Measurements from ENCODE around the gene KANSL1.

The KANSL1 gene

DNA sequence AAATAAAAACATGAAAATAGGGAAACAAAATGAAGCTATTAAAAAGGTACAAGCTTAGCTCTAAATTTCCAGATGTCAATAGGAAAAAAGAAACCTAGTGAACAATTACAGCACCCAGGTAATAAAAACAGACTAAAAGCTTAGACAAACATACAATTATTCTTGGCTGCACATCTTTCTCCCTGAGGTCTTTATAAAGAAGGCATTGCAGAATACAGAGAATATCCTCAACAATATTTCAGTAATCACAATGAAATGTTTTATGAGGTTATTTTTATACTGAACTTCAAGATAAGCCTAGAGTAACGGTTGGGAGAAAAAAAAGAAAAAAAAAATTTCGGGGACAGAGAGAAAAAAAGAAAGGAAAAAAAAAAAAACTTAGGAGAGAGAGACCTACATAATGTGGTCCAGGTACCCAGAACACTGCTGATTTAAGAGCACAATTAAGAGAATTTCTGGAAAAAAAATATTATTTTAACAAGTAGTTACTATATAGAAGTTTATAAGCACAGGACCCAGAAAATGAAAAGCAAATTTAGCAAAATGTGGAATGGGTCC lies 26.5 kb downstream of the KANSL1 start:
- no peak for DNase-seq

DNA sequence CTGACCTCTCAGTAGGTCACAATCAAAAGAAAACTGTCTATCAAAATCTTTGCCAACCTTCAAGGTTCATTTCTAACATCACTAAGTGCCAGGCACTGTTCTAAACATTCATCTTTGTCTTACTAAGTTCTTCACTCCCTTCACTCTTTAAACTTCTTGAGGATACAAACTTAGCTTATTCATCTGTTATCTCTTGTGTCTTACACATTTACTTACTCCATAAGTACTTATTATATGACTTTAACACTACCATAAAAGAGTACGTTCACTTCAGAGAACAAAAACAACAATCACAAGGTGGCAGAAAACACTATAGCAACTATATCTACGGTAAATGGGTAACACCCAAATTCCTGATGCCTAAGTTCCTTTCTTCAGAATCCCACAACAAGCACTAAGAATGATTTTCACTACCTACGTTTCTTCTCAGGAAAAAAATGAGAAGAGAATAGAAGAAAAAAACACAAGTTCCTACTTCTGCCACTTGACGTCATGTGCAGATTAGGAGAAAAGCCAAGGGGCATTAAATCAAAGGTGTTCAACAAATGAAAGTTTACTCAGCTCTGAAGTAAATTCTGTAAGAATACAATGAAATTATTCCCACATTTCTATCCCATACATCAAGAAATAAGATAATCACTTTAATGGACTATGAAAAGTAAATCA lies 29.2 kb downstream of the KANSL1 start:
- DNase-seq = no peak

DNA sequence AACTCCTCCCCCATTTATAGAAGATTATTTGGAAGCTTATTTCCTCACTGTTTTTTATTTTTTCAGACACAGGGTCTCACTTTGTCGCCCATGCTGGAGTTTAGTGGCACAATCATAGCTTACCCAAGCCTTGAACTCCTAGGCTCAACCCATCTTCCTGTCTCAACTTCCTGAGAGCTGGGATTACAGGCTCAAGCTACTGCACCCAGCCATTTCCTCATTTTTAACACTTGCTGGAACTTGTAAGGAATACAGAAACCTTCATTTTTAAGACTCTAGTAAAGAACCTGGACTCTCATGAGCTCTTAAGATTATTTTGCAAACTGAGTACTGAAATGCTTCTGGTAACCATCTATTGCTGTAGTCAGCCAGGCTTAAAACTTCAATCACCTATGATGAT lies 29.9 kb downstream of the KANSL1 start:
- DNase-seq = no peak

DNA sequence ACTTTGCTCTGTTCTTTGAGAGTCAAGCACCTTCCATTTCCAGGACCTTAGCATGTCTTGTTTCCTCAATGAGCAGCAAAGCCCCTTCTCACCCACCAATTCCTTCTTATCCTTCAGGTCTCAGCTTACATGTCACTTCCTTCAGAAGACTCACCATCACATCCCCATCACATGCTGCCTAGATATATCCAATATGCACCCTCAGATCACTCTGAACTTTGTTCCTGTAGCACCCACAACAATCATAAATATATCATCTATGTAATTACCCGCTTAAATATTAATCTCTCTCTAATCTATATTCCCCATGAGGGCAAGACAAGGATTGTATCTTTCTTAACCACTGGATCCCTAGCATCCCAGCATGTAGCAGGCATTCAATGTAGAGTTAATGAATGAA lies 30.4 kb downstream of the KANSL1 start:
- DNase-seq = no peak

DNA sequence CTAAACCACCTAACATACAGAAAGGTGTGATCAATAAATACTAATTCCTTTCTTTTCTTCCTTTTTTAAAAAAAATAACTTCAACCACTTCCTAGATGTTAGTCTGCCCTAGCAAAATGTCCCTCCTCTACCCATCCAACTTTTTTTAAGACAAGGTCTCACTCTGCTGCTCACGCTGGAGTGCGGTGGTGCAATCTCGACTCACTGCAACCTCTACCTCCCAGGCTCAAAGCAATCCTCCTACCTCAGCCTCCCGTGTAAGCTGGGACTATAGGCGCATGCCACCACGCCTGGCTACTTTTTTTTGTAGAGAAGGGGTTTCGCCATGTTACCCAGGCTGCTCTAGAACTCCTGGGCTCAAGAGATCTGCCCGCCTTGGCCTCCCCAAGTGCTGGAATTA lies 33.1 kb downstream of the KANSL1 start:
- no peak for DNase-seq

DNA sequence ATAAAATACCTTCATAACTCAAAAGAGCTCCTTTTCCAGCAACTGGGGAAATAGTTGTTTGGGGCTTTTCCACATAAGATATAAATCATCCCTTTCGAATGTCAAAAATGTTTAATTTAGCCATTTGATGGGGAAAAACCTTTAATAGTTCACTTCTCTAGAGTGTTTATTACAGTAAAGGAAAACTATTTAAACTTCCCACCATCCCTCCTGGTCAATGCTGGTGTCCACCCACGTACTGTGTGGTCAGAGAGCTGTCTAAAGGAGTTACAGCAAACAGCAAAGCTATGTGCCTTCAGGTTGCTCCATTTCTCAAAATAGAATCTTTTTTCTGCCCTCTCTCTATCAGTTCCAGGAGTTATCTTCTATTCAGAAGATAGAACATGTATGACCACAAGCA lies 33.5 kb downstream of the KANSL1 start:
- peak; percentile 24 for DNase-seq

DNA sequence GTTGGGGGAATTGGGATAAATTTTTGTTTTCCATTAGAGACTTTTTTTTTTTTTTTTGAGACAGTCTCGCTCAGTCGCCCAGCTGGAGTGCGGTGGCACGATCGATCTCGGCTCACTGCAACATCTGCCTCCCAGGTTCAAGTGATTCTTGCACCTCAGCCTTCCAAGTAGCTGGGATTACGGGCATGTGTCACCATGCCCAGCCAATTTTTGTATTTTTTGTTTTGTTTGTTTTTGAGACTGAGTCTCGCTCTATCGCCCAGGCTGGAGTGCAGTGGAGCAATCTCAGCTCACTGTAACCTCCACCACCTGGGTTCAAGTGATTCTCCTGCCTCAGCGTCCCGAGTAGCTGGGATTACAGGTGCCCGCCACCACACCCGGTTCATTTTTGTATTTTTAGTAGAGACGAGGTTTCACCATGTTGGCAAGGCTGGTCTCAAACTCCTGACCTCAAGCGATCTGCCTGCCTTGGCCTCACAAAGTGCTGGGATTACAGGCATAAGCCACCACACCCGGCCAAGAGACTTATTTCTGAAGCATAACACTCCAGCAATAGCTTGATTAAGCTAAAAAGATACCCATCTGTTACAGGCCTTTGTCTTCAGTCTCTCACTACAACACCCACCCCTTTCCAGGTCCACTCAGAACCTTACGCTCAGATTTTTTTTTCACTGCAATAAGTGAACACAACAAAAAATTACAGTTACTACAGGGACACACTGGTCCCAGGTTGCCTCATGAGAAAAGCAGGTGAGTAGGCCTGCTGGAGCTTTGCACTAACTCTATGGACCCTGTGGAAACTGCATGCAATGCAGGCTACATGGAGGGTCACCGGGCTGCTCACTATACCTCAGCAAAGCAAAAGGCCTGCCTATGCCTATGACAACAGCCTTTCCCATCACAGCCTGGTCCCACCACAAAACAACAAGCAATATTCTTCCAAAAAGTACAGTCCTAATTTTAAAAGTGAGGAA lies 34.6 kb downstream of the KANSL1 start:
- no peak for DNase-seq

DNA sequence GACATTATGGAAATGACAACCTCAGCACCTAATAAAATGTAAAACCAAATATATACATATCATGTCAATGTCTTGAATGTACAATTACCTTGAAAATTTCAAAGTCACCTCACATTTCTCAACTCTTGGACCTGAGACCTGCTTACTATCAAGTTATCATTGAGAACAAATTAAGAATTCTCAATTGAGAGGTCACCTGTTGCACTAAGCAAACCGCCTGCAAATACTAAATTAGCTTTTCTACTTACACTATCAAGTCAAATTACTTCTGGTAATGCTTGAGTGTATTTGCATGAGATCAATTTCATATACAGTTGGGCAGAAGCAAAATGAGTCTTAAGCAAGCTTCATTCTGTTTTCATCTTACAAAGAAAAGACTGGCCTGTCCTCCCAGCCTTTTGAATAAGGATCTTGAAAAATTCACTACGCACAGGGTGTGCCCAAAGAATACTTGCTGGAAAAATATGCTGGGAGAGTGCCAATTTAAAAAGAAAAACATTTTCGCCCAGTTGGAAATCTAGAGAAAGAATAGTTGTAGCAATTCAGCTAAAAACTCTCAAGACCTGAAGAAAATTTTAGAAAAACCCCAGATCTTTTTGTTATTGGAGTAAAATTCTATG lies 35.7 kb downstream of the KANSL1 start:
- DNase-seq = no peak

DNA sequence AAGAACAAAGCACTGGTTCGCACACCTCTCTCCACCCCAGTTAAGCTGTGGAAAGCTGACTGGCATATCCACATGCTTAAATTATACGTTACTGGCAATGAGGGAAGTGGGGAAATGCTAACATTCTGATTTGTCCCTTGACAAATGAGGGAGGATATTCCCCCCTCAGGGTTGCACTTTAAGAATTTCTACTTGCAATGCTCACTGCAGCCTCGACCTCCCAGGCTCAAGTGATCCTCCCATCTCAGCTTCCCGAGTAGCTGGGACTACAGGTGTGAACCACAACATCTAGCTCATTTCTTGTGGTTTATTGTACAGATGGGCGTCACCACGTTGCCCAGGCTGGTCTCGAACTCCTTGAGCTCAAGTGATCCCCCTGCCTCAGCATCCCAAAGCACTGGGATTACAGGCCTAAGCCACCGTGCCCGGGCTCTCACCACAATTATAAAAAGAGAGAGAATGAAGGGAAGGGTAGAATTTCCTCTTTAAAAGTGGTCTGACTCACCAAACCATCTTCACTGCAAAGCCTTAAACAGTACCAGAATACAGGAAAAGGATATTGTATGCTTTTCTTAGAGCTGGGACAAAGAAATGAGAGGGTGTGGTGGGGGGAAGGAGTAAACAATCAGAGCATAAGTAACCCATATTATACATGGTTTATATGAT lies 38.9 kb downstream of the KANSL1 start:
- DNase-seq = no peak

DNA sequence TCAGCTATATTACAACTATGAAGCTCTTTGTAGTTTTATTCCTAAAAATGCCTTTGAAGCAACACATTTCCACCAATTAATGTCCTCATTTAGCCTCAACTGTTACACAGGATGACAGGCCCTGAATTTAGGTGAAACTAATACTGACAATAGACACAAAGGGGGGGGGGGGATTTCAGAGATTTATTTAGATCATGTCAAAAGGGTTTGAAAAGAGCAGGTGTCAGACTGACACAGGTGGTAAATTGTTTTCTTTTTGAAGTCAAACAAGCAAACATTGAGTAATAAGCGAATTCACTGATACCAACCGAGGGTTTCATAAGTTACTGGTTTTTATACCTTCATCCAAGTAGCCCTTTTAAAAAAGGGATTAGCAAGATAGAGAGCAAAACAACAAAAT lies 40.8 kb downstream of the KANSL1 start:
- DNase-seq = no peak

DNA sequence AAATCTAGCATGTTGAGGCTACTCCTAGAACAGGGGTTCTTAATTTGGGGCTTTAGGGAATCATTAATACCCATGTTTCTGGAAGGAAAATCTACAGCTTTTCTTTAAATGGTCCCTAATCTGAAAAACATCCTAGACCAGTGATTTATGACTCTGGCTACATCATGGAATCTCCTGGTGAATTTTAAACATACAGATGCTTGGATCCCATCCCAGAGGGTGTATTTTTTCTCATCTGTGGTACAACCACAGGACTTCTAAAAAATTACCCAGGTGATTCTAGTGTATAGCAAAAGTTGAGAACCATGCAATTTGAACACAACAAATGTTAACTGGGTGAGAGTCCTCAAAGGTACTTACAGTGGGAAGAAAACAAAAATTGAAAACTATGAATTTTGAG lies 41.5 kb downstream of the KANSL1 start:
- no peak for DNase-seq

DNA sequence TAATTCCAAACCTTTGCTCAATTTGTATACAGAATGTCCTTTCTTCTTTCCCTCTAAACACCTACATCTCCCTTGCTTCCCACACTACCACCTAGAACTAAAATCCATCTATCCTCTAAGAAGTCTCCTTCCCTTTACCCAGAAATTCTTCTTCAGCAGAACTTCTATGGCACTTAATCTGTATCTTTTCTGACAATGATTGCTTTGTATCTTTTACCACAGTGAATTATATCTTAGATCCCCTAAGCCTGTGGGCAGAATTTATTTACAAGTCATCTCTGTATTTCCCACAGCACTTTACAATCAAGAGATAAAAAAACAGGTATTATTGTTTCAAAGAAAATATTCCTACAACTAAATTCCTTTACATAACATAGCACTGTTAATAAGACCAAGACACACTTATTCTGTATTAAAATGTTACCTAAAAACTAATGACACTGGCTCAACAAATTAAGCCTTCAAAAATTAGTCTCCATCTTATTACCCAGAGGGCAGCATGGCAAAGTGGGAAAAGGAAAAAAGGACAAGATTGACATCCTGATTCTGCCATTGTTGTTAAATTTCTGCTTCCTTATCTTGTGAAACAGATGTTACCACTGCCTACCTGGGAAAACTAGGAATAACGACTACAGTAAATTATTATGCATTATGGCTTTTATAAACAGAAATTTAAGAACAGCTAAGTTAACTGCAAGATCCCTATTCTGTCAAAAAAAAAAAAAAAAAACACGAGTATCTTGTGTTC lies 42.8 kb downstream of the KANSL1 start:
- DNase-seq = no peak

DNA sequence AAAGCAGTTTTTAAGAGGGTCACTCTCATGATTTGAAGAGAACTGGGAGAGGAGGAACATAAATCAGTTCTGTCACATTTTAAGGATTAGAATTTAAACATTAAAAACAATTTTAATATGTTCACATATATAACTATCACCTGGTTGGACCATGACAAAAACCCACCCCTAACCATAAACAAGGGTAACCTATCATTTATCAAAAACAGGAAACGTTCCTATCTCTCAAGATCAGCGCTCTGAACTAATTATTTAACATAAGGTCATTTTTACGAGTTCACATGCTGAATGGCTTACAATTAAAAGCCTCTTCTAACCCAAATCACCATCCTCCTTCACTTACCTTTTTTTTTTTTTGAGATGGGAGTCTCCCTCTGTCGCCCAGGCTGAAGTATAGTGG lies 45.0 kb downstream of the KANSL1 start:
- DNase-seq = no peak

DNA sequence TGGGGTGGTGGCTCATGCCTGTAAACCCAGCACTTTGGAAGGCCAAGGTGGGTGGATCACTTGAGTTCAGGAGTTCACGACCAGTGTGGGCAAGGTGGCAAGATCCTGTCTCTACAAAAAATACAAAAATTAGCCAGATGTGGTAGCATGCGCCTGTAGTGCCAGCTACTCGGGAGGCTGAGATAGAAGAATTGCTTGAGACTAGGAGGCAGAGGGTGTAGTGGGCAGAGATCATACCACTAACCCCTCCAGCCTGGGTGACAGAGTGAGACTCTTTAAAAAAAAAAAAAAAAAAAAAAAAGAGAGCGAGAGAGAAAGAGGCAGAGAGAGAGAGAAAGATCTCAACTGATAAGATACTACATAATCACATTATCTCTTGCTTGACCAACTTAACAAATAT lies 45.9 kb downstream of the KANSL1 start:
- no peak for DNase-seq

DNA sequence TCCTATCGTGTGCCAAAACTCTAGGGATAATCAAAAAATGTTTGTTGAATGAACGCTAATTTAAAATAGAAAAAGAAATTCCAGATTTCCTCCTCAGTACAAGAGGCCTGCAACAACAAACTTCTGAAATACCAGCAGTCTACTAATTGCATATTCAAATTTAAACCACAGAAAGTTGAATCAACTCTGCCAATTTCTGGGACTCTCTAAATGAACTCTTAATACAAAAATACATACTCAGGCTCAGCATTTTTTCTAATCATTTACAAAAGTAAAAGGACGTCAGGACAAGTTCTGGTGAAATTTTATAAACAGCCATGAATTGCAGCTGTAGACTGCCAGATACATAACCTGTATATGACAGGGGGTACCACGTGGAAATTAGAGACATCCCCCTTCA lies 49.0 kb downstream of the KANSL1 start:
- no peak for DNase-seq

DNA sequence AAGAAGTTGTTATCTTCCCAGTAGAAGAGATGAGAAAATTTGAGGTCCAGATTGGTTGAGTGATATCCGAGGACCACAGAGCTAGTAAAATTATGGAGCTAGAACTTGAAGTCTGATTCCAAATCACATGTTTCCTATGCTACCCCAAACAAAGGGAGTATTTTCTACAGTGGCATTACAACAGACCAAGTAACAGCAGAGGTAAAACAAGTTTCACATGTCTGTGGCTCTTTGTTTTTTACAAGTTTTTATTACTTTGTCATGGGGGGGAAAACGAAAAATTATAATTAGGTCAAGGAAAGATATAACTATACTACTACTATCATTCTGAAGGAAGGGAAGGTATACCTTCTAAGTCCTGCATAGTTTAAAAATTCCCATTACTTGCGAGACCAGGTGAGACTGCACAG lies 49.4 kb downstream of the KANSL1 start:
- no peak for DNase-seq

DNA sequence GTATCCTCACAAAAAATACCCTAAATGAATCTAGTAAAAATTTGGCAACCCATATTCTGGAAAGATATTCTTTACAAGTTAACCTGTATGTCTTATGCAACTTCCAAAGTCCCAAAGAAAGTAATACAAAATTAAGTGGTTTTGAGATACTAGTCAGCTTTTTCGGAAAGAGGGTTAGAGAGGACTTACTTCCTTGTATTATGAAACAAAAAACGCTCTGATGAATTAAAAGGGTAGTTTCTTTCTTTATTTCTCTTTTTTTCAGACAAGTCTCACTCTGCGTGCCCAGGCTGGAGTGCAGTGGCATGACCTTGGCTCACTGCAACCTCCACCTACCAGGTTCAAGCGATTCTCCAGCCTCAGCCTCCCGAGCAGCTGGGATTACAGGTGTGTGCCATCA lies 51.6 kb downstream of the KANSL1 start:
- no peak for DNase-seq

DNA sequence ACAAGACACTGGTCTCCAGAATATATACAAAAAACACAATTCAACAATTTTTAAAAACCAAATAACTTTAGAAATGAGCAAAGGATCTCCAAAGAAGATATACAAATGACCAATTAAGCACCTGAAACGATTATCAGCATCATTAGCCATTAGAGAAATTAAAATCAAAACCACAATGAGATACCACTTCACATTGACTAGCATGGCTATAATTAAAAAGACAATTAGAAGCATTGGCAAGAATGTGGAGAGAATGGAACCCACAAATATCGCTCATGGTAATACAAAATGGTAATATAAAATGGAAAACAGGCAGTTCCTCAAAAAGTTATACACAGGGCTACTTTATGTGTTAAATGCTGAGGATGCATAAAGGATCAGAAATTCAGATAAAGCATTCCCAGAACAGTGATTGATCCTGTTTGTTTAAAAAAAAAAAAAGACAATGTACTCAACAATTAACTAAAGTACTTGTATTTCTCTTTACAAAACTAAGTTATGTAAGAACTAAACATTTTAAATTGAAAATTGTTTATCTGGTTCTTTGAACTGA lies 52.5 kb downstream of the KANSL1 start:
- DNase-seq = no peak

DNA sequence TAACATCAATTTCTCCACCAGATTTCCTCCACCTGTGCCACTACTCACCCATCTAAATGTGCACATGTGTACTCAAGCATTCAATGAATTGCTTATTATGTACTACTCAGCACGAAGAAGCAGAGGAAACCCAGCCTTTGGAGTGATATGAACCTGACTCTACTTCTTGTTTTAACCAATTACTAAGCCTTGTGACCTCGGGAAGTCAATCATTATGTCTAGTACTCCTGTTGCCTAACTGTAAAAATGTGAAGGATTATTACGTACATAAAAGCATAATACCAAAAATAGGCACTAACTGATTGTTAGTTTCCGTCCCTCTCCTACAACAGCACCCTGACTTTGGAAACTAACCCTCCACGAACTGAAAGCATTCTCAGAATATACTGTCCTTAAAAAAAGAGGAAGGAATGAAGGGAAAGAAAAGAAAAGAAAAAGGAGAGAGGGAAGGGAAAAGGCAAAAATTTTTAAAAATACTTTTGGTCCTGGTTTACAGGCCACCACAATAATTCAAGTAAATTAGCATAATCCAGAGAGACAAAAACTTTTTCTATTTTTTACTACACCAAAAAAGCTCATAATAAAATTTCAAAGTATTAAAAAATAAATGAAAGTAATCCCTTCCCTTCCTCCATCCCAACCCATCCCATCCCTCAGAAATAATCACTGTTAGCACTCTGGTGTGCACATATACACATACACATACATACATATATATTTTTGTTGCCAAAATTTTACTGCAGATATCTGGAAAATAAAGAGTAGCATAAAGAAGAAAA lies 53.6 kb downstream of the KANSL1 start:
- DNase-seq = peak; percentile 19

DNA sequence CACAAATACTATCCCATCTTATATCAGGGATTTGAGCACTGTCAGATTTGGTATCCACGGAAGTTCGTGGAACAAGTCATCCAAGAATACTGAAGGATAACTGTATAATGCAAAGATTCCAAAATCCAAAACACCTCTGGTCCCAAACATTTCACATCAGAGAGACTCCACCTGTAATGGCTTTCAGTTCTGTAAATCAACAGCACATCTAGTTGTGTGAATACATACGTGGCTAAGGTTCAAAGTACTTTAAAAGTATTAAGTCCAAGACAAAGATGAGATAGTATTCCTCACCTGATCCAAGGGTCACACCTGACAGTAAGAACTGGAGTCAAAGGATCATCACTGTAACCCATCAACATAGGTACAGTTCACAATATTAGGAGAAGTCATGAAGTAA lies 54.8 kb downstream of the KANSL1 start:
- no peak for DNase-seq

DNA sequence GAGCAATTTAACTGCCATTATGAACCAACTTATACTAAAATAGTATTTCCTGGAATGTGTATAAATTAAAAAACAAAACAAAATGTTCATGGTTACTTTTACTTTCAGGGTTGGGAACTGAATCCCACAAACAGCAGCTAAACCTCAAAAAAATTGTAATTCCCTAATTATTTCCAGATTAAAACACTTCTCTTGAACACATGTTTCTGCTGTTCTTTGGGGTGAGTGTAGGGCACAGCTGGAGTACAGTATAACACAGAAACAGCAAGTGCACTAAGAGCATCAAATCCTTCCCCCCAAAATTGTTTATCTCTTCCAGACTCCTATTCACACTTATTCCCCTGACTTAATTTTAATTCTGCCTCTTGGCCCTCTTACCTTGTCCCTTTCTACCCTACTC lies 56.4 kb downstream of the KANSL1 start:
- no peak for DNase-seq
